ENCODE measurements around the gene HSD17B4.

The HSD17B4 gene

DNA sequence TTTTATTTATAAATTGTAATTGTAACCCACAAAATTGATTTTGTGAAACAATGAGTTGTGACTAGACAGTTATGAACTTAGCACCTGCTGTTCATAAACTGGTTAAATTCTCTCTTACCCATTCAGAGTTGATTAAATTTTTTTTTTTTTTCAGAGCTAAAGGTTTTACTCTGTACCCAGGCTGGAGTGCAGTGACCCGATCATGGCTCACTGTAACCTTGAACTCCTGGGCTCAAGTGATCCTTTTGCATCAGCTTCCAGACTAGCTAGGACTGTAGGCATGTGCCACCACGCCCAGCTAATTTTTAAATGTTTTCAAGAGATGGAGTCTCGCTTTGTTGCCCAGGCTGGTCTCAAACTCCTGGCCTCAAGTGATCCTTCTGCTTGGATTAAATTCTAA is 1.9 kb downstream of the HSD17B4 start:
- TF ChIP-seq, protein P1, sequence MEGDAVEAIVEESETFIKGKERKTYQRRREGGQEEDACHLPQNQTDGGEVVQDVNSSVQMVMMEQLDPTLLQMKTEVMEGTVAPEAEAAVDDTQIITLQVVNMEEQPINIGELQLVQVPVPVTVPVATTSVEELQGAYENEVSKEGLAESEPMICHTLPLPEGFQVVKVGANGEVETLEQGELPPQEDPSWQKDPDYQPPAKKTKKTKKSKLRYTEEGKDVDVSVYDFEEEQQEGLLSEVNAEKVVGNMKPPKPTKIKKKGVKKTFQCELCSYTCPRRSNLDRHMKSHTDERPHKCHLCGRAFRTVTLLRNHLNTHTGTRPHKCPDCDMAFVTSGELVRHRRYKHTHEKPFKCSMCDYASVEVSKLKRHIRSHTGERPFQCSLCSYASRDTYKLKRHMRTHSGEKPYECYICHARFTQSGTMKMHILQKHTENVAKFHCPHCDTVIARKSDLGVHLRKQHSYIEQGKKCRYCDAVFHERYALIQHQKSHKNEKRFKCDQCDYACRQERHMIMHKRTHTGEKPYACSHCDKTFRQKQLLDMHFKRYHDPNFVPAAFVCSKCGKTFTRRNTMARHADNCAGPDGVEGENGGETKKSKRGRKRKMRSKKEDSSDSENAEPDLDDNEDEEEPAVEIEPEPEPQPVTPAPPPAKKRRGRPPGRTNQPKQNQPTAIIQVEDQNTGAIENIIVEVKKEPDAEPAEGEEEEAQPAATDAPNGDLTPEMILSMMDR (IDR thresholded peaks at IDR 0.05; ENCODE audit: low read length, missing control alignments), result no peak
- no peak overlapping the region for H3K4me3 ChIP-seq (replicated peaks; ENCODE audit: low read depth, low read length)
- DNase-seq (ENCODE audit: low read depth), result no peak

DNA sequence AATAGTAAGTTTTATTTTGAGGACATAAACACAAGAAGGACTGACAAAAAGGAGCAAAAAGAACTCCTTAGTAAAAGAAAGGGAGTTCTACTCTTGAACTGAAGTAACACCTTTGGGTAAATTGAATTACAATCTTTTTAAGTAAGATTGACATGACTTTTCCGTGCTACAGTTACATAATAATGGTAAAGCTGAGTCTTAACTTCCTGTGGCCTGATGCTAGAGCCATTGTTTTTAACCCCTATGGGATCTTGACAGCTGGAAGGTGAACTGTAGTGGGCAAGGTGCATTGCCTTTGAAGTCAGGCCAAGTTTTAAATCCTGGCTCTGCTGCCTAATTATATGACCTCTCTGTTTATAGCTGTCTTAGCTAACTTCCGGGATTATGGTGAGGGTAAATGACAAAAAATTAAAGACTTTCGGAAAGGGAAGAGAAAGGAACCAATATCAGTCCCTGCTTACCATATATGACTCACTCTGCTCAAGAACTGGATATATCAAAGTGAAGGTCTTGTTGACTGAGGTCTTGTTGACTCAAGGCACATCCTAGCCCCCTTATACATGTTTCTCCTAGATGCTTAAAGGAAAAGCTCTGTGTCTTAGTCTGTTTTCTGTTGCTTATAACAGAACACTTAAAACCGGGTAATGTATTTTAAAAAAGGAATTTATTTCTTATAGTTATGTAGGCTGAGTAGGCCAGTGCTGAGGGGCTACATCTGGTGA is 6.8 kb downstream of the HSD17B4 start:
- TF ChIP-seq, protein P1 (IDR thresholded peaks at IDR 0.05; ENCODE audit: low read length, missing control alignments), result no peak
- no peak for DNase-seq (ENCODE audit: low read depth)

DNA sequence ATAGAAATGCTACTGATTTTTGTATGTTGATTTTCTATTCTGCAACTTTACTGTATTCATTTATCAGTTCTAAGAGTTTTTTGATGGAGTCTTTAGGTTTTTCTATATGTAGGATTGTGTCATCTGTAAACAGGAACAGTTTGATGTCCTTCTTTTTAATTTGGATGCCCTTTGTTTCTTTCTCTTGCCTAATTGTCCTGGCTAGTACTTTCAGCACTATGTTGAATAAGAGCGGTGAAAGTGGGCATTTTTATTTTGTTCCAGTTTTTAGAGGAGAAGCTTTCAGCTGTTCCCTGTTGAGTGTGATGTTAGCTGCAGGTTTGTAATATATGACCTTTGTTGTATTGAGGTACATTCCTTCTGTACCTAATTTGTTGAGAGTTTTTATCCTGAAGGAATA is 13.3 kb downstream of the HSD17B4 start:
- DNase-seq (ENCODE audit: low read depth), result no peak
- H3K4me3 ChIP-seq (replicated peaks; ENCODE audit: low read depth, low read length), result no peak overlapping the region
- TF ChIP-seq, protein P1 (IDR thresholded peaks at IDR 0.05; ENCODE audit: low read length, missing control alignments), result no peak

More for the DNA sequence above, 6.8 kb downstream of the HSD17B4 start:
- no peak overlapping the region for H3K4me3 ChIP-seq (replicated peaks; ENCODE audit: low read depth, low read length)

DNA sequence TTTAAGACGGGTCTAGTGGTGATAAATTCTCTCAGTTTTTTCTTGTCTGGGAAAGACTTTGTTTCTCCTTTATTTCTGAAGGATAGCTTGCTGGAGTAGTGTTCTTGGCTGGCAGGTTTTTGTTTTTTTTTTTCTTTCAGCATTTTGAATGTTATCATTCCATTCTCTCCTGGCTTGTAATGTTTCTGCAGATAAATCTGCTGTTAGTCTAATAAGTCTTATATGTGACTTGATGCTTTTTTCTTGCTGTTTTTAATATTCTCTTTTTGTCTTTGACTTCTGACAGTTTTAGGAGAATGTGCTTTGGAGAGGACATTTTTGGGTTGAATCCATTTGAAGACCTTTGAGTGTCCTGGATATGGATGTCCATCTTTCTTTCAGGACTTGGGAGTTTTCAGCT is 16.0 kb downstream of the HSD17B4 start:
- no peak for DNase-seq (ENCODE audit: low read depth)
- TF ChIP-seq, protein P1 (IDR thresholded peaks at IDR 0.05; ENCODE audit: low read length, missing control alignments), result no peak
- no peak overlapping the region for H3K4me3 ChIP-seq (replicated peaks; ENCODE audit: low read depth, low read length)

DNA sequence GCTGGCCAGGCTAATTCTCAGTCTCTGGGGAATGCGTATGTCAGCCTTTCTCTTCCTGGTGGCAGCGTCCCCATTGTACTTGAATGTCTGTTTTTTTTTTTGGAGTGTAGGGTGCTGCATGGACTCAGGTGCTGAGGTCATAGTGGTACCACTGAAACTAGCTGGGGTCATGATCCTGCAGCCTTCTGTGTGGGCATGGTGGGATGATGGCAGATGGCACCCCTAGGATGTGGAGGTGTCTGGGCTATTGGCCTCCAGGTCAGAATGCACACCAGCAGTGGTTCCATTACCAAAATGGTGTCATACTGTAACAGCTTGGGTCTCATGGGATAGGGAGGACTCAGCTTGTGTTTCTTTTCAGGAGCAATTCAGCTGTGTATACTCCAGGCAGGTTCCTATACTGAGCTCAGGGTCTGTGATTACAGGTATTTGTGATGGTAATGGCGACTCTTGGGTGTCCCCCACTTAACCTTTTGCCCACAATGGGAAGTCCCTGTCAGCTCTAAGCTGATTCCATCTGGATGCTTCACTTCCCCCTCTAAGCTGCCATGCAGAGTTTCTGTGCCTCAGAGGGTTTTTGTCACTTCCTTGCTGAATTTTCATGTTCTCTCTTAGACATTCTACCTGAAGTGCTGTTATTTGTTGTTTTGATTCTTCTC is 17.9 kb downstream of the HSD17B4 start:
- no peak overlapping the region for H3K4me3 ChIP-seq (replicated peaks; ENCODE audit: low read depth, low read length)
- TF ChIP-seq, protein P1 (IDR thresholded peaks at IDR 0.05; ENCODE audit: low read length, missing control alignments), result no peak
- no peak for DNase-seq (ENCODE audit: low read depth)

DNA sequence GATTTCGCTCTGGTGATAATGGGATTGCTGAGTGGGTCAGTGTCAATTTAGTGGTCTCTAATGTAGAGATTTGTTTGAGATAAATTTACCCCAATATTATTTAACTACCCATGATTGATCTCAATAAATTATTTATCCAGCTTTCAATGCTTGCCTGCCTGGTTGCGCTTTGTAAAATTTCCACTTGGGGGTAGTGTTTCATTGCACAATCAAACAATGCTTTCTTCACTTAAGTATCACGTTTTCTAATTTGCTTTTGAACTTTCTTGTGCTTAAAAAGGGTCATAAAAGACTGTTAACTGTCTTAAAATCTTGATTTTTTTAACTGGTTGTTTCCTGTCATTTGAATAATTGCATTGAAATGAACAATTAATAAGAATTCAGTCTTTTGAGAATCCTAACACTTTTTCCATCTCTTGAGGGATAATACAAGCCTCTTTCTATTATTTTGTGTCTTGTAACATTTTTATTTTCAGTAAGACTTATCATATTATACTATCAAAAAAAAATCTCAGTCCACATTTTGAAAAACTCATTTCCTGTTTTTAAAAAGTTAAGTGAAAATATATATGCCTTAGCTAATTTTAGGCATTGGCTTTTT is 18.7 kb downstream of the HSD17B4 start:
- TF ChIP-seq, protein P1 (IDR thresholded peaks at IDR 0.05; ENCODE audit: low read length, missing control alignments), result peak; percentile 77
- peak; percentile 69 for DNase-seq (ENCODE audit: low read depth)
- no peak overlapping the region for H3K4me3 ChIP-seq (replicated peaks; ENCODE audit: low read depth, low read length)

All from fibroblast of pulmonary artery (primary cell).